IMR-90 (cell line): ENCODE measurements around the gene SLC2A8. TPM values are rescaled to one million over a fixed set of nuclear protein-coding genes. Genes with fewer than 3 reads are reported as not detected.

Source experiments
- ATAC-seq: fragments of 200-7000 bp; cut with Tn5 transposase; 2 replicates; pipeline ENCODE4 v1.9.1; 2020; ENCODE audit warnings: low read depth, mild to moderate bottlenecking, moderate library complexity
- BruUV-seq: library from RNA; stranded (reverse); fragments of 400-500 nt; replicated peaks from 2 replicates; lab custom pipeline; 2021; lab: Mats Ljungman, UMichigan
- CTCF ChIA-PET: fragments of 300-600 bp; formaldehyde crosslinking; extraction: SDS; loops from one replicate; lab custom pipeline; 2021; ENCODE audit warnings: antibody characterized with exemption; lab: Yijun Ruan, JAX
- POLR2A ChIA-PET: fragments of 300-600 bp; sonication (Branson Sonifier 250); formaldehyde crosslinking; loops from one replicate; lab custom pipeline; 2022; ENCODE audit warnings: antibody characterized with exemption; ENCODE audit not compliant: unreplicated experiment; lab: Charles Lee
- DNase-seq: peaks from one replicate; pipeline ENCODE4 v3.0.0; 2013
- H2AFZ ChIP-seq: replicated peaks from 2 replicates; pipeline ENCODE3; 2013; ENCODE audit warnings: low read length, mild to moderate bottlenecking; ENCODE audit not compliant: poor library complexity
- H2AK5ac ChIP-seq: 2 replicates; pipeline ENCODE4 v1.6.1; 2013; ENCODE audit warnings: low read depth, low read length, inconsistent platforms
- H2AK9ac ChIP-seq: replicated peaks from 2 replicates; pipeline ENCODE3; 2013; ENCODE audit warnings: mild to moderate bottlenecking, low read depth, low read length, moderate library complexity; ENCODE audit not compliant: poor library complexity
- H2BK120ac ChIP-seq: 2 replicates; pipeline ENCODE4 v1.6.1; 2013; ENCODE audit warnings: low read depth, low read length, inconsistent platforms
- H2BK15ac ChIP-seq: 3 replicates; pipeline ENCODE4 v1.6.1; 2013; ENCODE audit warnings: low read depth, low read length, inconsistent platforms
- H2BK20ac ChIP-seq: 2 replicates; pipeline ENCODE4 v1.6.1; 2013; ENCODE audit warnings: low read depth, mild to moderate bottlenecking, inconsistent platforms, low read length, moderate library complexity
- H2BK5ac ChIP-seq: 2 replicates; pipeline ENCODE4 v1.6.1; 2013; ENCODE audit warnings: mild to moderate bottlenecking, low read depth, low read length, inconsistent platforms; ENCODE audit not compliant: poor library complexity, severe bottlenecking
- H3K14ac ChIP-seq: replicated peaks from 2 replicates; pipeline ENCODE4 v1.6.1; 2013; ENCODE audit warnings: low read depth, low read length, inconsistent platforms
- H3K18ac ChIP-seq: 2 replicates; pipeline ENCODE4 v1.6.1; 2013; ENCODE audit warnings: low read depth, low read length, control low read depth
- H3K23ac ChIP-seq: 2 replicates; pipeline ENCODE4 v1.6.1; 2013; ENCODE audit warnings: low read depth, low read length, inconsistent platforms
- H3K27ac ChIP-seq: 2 replicates; pipeline ENCODE4 v1.5.1; 2013; ENCODE audit warnings: mild to moderate bottlenecking, control low read depth, low read length; ENCODE audit not compliant: insufficient read depth
- H3K27me3 ChIP-seq: 2 replicates; pipeline ENCODE4 v1.6.1; 2013; ENCODE audit warnings: low read length; ENCODE audit not compliant: control insufficient read depth, insufficient read depth
- H3K36me3 ChIP-seq: 2 replicates; pipeline ENCODE4 v1.6.1; 2013; ENCODE audit warnings: low read length, mixed read lengths; ENCODE audit not compliant: control insufficient read depth, insufficient read depth
- H3K4ac ChIP-seq: 2 replicates; pipeline ENCODE4 v1.6.1; 2013; ENCODE audit warnings: low read depth, low read length, inconsistent platforms
- H3K4me1 ChIP-seq: 2 replicates; pipeline ENCODE4 v1.6.1; 2013; ENCODE audit warnings: low read length, mixed read lengths; ENCODE audit not compliant: control insufficient read depth, insufficient read depth
- H3K4me2 ChIP-seq: 2 replicates; pipeline ENCODE4 v1.6.1; 2013; ENCODE audit warnings: low read depth, mild to moderate bottlenecking, control low read depth, low read length, moderate library complexity
- H3K4me3 ChIP-seq: 2 replicates; pipeline ENCODE4 v1.5.1; 2013; ENCODE audit warnings: low read depth, mild to moderate bottlenecking, control low read depth, low read length, moderate library complexity; ENCODE audit not compliant: insufficient read depth
- H3K56ac ChIP-seq: 2 replicates; pipeline ENCODE4 v1.6.1; 2013; ENCODE audit warnings: low read length, inconsistent platforms; ENCODE audit not compliant: insufficient read depth; ENCODE audit errors: extremely low read depth
- H3K79me1 ChIP-seq, 2 experiments: 2 replicates each; pipeline ENCODE4 v1.6.1; 2013; ENCODE audit warnings: low read length in 2 of 2, inconsistent platforms in 1 of 2, low read depth in 1 of 2
- H3K9ac ChIP-seq: 2 replicates; pipeline ENCODE4 v1.6.1; 2013; ENCODE audit warnings: low read depth, low read length, control low read depth
- H3K9me1 ChIP-seq: 2 replicates; pipeline ENCODE4 v1.6.1; 2013; ENCODE audit warnings: low read length, inconsistent platforms; ENCODE audit not compliant: insufficient read depth
- H3K9me3 ChIP-seq: 2 replicates; pipeline ENCODE4 v1.6.1; 2013; ENCODE audit warnings: low read length; ENCODE audit not compliant: control insufficient read depth, insufficient read depth
- H4K20me1 ChIP-seq: 2 replicates; pipeline ENCODE4 v1.6.1; 2013; ENCODE audit warnings: low read length, inconsistent platforms; ENCODE audit not compliant: insufficient read depth
- H4K5ac ChIP-seq: 2 replicates; pipeline ENCODE4 v1.6.1; 2013; ENCODE audit warnings: mild to moderate bottlenecking, low read depth, low read length, control low read depth
- H4K8ac ChIP-seq, 2 experiments: 2 replicates each; pipeline ENCODE4 v1.6.1; 2013; ENCODE audit warnings: low read depth in 2 of 2, low read length in 2 of 2, control low read depth in 1 of 2, inconsistent platforms in 1 of 2
- H4K91ac ChIP-seq: 2 replicates; pipeline ENCODE4 v1.6.1; 2013; ENCODE audit warnings: low read depth, low read length, inconsistent platforms; ENCODE audit not compliant: insufficient read depth
- BHLHE40 ChIP-seq: fragments of 150-350 bp; IDR thresholded peaks from 2 replicates; pipeline ENCODE4 v1.6.1; 2016; ENCODE audit warnings: mild to moderate bottlenecking, low read depth, low read length
- CEBPB ChIP-seq: IDR thresholded peaks from 2 replicates; pipeline ENCODE4 v1.6.1; 2012; ENCODE audit warnings: low read depth, low read length, improper control_type of control experiment
- CHD1 ChIP-seq: IDR thresholded peaks from 2 replicates; pipeline ENCODE4 v1.6.1; 2012; ENCODE audit warnings: low read depth, low read length, improper control_type of control experiment
- CTCF ChIP-seq: conservative IDR thresholded peaks from 2 replicates; pipeline ENCODE4 v1.5.1; 2012; ENCODE audit warnings: mild to moderate bottlenecking, low read depth, low read length, improper control_type of control experiment
- FOS ChIP-seq: fragments of 150-350 bp; IDR thresholded peaks from 2 replicates; pipeline ENCODE4 v1.6.1; 2016; ENCODE audit warnings: low read depth, low read length
- MAFK ChIP-seq: IDR thresholded peaks from 2 replicates; pipeline ENCODE4 v1.6.1; 2012; ENCODE audit warnings: low read depth, low read length, improper control_type of control experiment
- MAZ ChIP-seq: IDR thresholded peaks from 2 replicates; pipeline ENCODE4 v1.6.1; 2012; ENCODE audit warnings: low read depth, mild to moderate bottlenecking, low read length, improper control_type of control experiment, moderate library complexity, borderline replicate concordance
- MXI1 ChIP-seq: IDR thresholded peaks from 2 replicates; pipeline ENCODE4 v1.6.1; 2012; ENCODE audit warnings: low read depth, mild to moderate bottlenecking, low read length, moderate library complexity, borderline replicate concordance
- NFE2L2 ChIP-seq: fragments of 150-350 bp; IDR thresholded peaks from 2 replicates; pipeline ENCODE4 v1.6.1; 2016; ENCODE audit warnings: low read depth, mild to moderate bottlenecking, low read length
- POLR2A ChIP-seq: IDR thresholded peaks from 2 replicates; pipeline ENCODE4 v1.6.1; 2012; ENCODE audit warnings: mild to moderate bottlenecking, low read depth, low read length
- RAD21 ChIP-seq: IDR thresholded peaks from 2 replicates; pipeline ENCODE4 v1.6.1; 2012; ENCODE audit warnings: low read length, improper control_type of control experiment
- RCOR1 ChIP-seq: IDR thresholded peaks from 2 replicates; pipeline ENCODE4 v1.6.1; 2012; ENCODE audit warnings: mild to moderate bottlenecking, low read length, improper control_type of control experiment; ENCODE audit not compliant: insufficient replicate concordance
- RFX5 ChIP-seq: IDR thresholded peaks from 2 replicates; pipeline ENCODE4 v1.8.0; 2012; ENCODE audit warnings: low read depth, mild to moderate bottlenecking, low read length, moderate library complexity
- SMC3 ChIP-seq: fragments of 150-350 bp; IDR thresholded peaks from 2 replicates; pipeline ENCODE4 v1.6.1; 2016; ENCODE audit warnings: low read depth, mild to moderate bottlenecking, antibody characterized with exemption, low read length, moderate library complexity
- USF2 ChIP-seq: fragments of 150-350 bp; IDR thresholded peaks from 2 replicates; pipeline ENCODE4 v1.6.1; 2017; ENCODE audit warnings: mild to moderate bottlenecking, antibody characterized with exemption, low read length, low read depth
- WGBS, 2 experiments: methylation state at CpG; one replicate each; pipeline versions ENCODE4 v1.1.5 to v1.1.7; 2013; ENCODE audit warnings: missing lambda C conversion rate in 2 of 2; ENCODE audit not compliant: insufficient read length in 1 of 2; ENCODE audit errors: extremely low coverage in 2 of 2; 5-methylcytosine and 5-hydroxymethylcytosine counted together
- dilution Hi-C: fragments of 300-500 bp; cut with HindIII; formaldehyde crosslinking; loops from one replicate; pipeline ENCODE4 v1.14.3; 2018; ENCODE audit warnings: low sequenced_read_pairs; ENCODE audit not compliant: unreplicated experiment
- in situ Hi-C: fragments of 300-500 bp; cut with MboI; formaldehyde crosslinking; loops from 3 replicates; pipeline ENCODE4 v1.14.3; 2019; ENCODE audit warnings: low sequenced_read_pairs, inconsistent platforms, mixed read lengths
- intact Hi-C: fragments of 100-400 bp; cut with micrococcal nuclease; formaldehyde crosslinking; loops from 2 replicates; pipeline ENCODE4 v1.10.0; 2022
- polyA plus RNA-seq, 3 experiments: library from polyadenylated mRNA; depleted of rRNA; stranded (reverse); fragments of >200 nt; gene quantifications; 2 replicates each; pipeline ENCODE4 v1.2.3, GENCODE V29; 2012; ENCODE audit warnings: low replicate concordance in 1 of 3
- total RNA-seq: library from RNA; depleted of rRNA; stranded (reverse); fragments of >200 nt; gene quantifications from 2 replicates; pipeline ENCODE4 v1.2.3, GENCODE V29; 2012
- TF ChIP-seq, protein P1 (sequence below): fragments of 150-350 bp; IDR thresholded peaks from 2 replicates; pipeline ENCODE4 v1.6.1; 2016; ENCODE audit warnings: low read depth, mild to moderate bottlenecking, low read length, moderate library complexity, borderline replicate concordance

SLC2A8 gene
- total and polyA plus RNA-seq, 2 of the 4 experiments (the other 2 are of a cell fraction), result 9.0 to 12.0 TPM

DNA sequence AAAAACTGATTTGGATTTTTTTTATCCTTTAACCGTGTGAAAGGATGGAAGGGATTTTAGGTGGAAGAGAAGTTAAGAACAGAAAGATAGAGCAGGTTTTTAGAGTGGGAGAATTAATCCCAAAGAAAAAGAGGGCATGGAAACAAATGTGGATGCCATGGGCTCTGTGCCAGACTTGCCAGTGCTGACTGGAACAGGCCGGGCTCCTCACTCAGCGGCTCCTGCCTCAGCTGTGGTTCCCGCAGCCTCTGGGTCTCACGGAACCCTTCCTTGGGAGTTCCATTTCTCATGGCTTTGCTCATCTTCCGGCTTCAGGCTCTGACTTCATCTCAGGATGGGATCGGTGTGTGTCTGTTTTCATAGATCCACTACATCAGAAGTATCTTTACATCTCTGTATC lies 30.4 kb upstream of the SLC2A8 start:
- ATAC-seq (no peak), DNase-seq (no peak)
- WGBS, 2 experiments, result 82 to 100% methylated on average over 1 to 5 of the region's 7 CpGs
- Histone ChIP-seq H3K56ac (no peak overlapping the region), H3K36me3 (no peaks in the 10 kb centered on the region), H3K79me1 (no peaks in the 10 kb centered on the region), H3K4me3 (no peak overlapping the region), H3K4me2 (no peak overlapping the region), H2BK5ac (no peak overlapping the region), H3K14ac (no peak overlapping the region), H4K8ac (no peak overlapping the region), H4K5ac (no peak overlapping the region), H3K27ac (no peak overlapping the region), H3K18ac (no peak overlapping the region), H3K27me3 (peaks cover 14% of the 10 kb centered on the region; the same call in 1 of the 2 replicates), H2BK20ac (no peak overlapping the region), H3K4ac (no peak overlapping the region), H3K23ac (no peak overlapping the region), H2BK15ac (no peak overlapping the region), H2BK120ac (no peak overlapping the region), H2AK9ac (no peak overlapping the region), H3K9ac (no peak overlapping the region), H3K9me3 (no peaks in the 10 kb centered on the region), H4K91ac (no peak overlapping the region), H2AFZ (no peak overlapping the region), H3K4me1 (no peaks in the 10 kb centered on the region), H4K20me1 (no peaks in the 10 kb centered on the region), H3K9me1 (no peaks in the 10 kb centered on the region; the same call in 1 of the 2 replicates), H2AK5ac (no peak overlapping the region)
- dilution Hi-C loops (no loop called here), in situ Hi-C loops (no loop called here), intact Hi-C loops (no loop called here)
- TF ChIP-seq SMC3 (no peak), RFX5 (no peak), POLR2A (no peak), USF2 (no peak), MAFK (no peak), RAD21 (no peak), CHD1 (no peak), MXI1 (no peak), RCOR1 (no peak), CTCF (no peak), BHLHE40 (no peak), FOS (no peak), CEBPB (no peak), MAZ (no peak), NFE2L2 (no peak)
- TF ChIP-seq, protein P1, sequence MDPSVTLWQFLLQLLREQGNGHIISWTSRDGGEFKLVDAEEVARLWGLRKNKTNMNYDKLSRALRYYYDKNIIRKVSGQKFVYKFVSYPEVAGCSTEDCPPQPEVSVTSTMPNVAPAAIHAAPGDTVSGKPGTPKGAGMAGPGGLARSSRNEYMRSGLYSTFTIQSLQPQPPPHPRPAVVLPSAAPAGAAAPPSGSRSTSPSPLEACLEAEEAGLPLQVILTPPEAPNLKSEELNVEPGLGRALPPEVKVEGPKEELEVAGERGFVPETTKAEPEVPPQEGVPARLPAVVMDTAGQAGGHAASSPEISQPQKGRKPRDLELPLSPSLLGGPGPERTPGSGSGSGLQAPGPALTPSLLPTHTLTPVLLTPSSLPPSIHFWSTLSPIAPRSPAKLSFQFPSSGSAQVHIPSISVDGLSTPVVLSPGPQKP, result no peak
- BruUV-seq, result no TSS peak
- ChIA-PET CTCF (no interaction called here), POLR2A (no interaction called here)
